Measurements from ENCODE around the gene MAPK8IP2.
"Not testable (repeated sequence)": the region's sequence is repeated elsewhere in the genome, so short reads cannot be mapped to it uniquely, and the experiment has no call there.

MAPK8IP2 gene

GRCh38 chr22:50599816-50600455 lies 657 bp upstream of the MAPK8IP2 start:
- no peak for DNase-seq (ENCODE audit: low spot score)

DNA sequence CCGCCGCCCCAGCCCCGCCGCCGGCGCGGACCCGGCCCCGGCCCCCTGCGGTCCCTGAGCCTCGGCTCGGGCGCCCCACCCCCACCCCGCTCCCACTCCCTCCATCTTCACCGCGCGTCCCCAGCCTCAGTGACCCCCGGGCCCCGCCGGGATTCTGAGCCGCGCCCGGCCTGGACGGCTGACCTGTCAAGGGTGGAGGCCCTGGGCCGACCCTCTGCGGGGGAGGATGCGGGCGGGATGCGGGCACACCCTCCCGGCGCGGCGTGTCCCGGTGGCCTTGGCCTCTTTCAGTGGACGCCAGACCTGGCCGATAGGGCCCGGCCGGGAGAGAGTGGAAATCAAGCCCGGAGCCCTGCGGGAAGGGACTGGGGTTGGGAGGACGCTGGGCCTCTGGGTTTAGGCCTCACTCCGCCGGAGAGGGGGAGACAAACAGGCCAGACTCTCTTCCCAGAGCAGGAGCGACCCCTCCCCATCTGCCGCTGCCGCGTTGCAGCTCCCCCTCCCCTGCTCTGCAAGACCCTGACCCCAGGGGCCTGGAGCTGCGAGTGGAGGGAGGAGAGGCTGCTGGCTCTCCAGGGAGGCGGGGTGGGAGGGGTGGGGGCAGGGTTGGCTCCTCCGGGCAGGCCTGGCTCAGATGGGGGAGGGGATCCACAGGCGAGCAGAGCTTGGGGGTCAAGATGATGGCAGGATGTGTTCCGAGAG lies 525 bp downstream of the MAPK8IP2 start:
- DNase-seq (ENCODE audit: low spot score) = no peak

- DNase-seq (ENCODE audit: low spot score) = no peak
These were observed 1.2 kb downstream of the MAPK8IP2 start for GRCh38 chr22:50601669-50602337.

DNA sequence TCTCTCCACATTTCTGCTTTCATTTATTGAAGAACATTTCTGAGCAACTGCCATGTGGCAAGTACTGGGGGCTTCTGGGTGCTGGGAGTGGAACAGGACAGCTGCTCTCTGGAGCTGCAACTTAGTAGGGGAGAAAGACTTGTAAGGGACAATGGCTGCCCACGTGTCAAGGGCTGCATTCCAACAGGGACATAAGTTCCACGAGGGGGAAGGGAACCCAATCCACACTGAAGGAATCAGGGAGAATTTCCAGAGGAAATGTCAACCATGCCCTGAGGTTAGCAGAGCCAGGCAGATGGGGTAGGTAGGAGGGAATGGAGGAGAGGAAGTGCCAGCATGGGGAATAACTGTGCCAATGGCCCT lies 1.7 kb downstream of the MAPK8IP2 start:
- no peak for DNase-seq (ENCODE audit: low spot score)

GRCh38 chr22:50603511-50604255 lies 3.1 kb downstream of the MAPK8IP2 start:
- DNase-seq (ENCODE audit: low spot score) = no peak

DNA sequence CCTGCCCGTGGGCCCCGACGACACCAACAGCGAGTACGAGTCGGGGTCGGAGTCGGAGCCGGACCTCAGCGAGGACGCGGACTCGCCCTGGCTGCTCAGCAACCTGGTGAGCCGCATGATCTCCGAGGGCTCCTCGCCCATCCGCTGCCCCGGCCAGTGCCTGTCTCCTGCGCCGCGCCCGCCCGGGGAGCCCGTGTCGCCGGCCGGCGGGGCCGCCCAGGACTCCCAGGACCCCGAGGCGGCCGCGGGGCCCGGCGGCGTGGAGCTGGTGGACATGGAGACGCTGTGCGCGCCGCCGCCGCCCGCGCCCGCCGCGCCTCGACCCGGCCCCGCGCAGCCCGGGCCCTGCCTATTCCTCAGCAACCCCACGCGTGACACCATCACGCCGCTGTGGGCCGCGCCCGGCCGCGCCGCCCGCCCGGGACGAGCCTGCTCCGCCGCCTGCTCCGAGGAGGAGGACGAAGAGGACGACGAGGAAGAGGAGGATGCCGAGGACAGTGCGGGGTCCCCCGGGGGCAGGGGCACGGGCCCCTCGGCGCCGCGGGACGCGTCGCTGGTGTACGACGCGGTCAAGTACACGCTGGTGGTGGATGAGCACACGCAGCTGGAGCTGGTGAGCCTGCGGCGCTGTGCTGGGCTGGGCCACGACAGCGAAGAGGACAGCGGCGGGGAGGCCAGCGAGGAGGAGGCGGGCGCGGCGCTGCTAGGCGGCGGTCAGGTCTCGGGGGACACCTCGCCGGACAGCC lies 3.8 kb downstream of the MAPK8IP2 start:
- no peak for DNase-seq (ENCODE audit: low spot score)

DNA sequence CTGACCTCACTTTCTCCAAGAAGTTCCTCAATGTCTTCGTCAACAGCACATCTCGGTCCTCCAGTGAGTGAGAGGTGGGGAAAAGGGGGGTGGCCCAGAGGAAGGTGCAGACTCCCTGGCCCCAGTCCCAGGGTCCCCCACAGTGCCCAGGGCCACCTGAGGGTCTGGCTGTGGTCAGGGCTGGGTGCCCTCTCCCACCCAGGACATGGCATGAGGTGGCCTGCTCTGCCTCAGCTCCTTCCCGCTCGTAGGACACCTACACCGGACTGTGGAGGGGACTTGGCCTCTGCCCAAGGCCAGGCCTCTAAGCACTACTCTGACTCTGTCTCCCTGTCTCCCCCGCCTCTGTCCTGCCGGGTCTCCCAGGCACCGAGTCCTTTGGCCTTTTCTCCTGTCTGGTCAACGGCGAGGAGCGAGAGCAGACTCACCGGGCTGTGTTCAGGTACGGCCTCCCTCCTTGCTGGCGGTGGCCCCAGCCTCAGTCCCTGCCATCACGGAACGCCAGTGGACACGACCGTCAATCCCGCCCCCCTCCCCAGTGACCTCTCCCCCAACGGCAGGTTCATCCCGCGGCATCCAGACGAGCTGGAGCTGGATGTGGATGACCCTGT lies 4.5 kb downstream of the MAPK8IP2 start:
- no peak for DNase-seq (ENCODE audit: low spot score)

GRCh38 chr22:50605613-50606074 lies 5.1 kb downstream of the MAPK8IP2 start:
- DNase-seq (ENCODE audit: low spot score) = no peak

DNA sequence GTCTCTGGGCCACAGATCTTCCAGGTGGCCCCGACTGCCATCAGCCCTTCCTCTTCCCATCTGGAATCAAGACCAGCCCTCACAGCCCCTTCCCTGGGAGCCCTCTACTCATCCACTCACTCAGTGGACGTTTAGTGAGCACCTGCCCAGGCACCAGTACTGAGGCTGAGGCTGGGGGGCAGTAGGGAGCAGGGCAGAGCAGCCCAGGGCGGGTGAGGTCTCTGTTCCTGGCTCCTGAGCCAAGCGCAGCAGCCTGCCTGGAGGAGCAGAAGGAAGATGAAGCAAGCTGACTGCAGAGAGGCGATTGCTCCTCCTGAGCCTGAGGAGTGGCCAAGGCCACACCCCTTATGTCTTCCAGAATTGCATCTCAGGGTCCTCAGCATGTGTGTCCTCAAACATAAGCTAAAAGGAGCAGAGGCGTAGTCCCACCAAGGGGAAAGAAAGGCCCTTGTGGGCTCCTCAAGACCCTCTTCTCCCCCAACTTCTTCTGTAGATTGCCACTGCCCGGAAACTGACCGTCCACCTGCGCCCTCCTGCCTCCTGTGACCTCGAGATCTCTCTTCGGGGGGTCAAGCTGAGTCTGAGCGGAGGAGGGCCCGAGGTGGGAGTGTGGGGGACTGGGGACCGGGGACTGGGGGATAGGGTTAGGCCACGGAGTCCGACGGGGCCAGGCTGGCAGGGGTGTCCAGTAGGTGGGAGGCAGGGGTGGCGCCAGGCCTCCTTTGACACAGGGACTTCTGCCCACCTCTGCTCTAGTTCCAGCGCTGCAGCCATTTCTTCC lies 5.8 kb downstream of the MAPK8IP2 start:
- DNase-seq (ENCODE audit: low spot score) = no peak

- no peak for DNase-seq (ENCODE audit: low spot score)
These were observed 6.5 kb downstream of the MAPK8IP2 start for GRCh38 chr22:50606946-50607658.

GRCh38 chr22:50607659-50608020 lies 7.0 kb downstream of the MAPK8IP2 start:
- DNase-seq (ENCODE audit: low spot score) = no peak

DNA sequence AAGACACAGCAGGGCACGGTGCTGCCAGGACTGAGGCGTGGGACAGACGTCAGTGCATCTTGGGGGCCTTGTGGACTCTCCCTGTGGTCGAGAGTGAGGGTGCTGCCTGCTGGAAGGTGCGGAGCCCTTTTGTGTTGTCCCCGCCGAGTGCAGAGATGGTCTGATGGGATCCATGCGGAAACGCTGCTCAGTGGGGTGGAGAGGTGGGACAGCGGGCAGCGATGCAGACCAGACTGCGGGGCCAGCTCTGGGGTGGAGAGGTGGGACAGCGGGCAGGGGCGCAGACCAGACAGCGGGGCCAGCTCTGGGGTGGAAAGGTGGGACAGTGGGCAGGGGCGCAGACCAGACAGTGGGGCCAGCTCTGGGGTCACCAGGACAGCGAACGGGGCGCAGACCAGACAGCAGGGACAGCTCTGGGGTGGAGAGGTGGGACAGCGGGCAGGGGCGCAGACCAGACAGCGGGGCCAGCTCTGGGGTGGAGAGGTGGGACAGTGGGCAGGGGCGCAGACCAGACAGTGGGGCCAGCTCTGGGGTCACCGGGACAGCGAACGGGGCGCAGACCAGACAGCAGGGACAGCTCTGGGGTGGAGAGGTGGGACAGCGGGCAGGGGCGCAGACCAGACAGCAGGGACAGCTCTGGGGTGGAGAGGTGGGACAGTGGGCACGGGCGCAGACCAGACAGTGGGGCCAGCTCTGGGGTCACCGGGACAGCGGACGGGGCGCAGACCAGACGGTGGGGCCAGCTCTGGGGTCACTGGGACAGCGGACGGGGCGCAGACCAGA lies 7.7 kb downstream of the MAPK8IP2 start:
- DNase-seq (ENCODE audit: low spot score) = not testable (repeated sequence)

DNA sequence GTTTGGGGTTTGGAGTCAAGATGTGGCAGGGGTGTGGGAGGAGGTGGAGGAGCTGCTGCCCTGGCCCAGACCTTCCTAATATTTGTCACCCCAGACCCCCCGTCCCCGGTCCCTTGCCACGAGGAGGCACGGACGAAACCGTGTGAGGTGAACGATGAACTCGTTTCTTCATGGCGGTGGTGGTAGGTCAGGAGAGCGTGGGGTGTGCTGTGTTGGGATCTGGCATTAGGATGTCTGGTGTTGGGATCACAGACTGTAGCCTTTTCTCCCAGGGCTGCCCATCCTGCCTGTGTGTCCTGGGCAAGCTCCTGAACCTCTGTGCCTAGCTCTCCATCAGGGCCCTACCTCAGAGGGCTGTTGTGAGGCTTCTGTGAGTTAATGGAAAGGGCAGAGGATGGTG lies 8.4 kb downstream of the MAPK8IP2 start:
- DNase-seq (ENCODE audit: low spot score) = no peak

DNA sequence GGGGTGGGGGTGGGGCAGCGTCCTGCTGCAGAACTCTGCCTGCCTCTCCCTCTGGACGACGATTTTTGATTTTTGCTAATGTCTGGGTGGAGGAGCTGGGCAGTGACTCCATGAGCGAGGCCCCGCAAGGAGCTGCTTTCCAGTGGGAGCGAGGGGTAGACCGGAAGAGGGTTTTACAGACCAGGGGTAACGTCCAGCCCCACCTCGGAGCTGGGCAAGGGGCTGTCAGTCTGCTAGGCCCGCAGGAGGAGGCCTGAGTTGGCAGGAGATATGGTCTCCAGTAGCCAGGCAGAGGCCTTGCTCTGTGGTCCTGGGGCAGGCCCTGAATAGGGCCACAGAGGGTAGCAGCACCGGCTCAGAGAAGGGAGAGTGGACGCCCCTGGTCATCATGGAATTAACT lies 9.0 kb downstream of the MAPK8IP2 start:
- no peak for DNase-seq (ENCODE audit: low spot score)

- no peak for DNase-seq (ENCODE audit: low spot score)
These were observed 9.5 kb downstream of the MAPK8IP2 start for GRCh38 chr22:50610041-50610451.

DNA sequence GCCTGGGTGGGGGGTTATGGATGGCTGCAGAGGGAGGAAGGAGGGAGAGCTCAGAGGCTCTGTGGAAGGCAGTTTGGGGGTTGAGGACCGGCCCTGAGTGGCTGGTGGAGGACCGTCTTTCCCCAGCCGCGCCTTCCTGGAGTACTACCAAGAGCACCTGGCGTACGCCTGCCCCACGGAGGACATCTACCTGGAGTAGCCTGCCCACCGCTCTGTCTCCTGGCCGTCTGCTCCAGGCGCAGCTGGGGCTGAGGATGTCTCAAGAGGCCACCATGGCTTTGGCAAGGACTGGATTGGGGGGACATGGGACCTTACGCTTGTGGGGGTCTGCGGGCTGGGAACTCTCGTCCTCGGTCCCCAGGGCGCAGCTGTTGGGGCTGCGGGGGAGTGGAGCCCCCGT lies 10.0 kb downstream of the MAPK8IP2 start:
- DNase-seq (ENCODE audit: low spot score) = no peak

- no peak for DNase-seq (ENCODE audit: low spot score)
These were observed 10.9 kb downstream of the MAPK8IP2 start for GRCh38 chr22:50611341-50612060.

GRCh38 chr22:50612168-50612527 lies 11.6 kb downstream of the MAPK8IP2 start:
- no peak for DNase-seq (ENCODE audit: low spot score)

Data from kidney tubule cell (primary cell).